Spleen (tissue), 11 donors: ENCODE data around the gene R3HCC1L. TPM values are rescaled to one million over a fixed set of nuclear protein-coding genes. Genes with fewer than 3 reads are reported as not detected.

Source experiments
- DNase-seq: peaks from one replicate; pipeline ENCODE4 v3.0.0-alpha.2; 2020
- H3K27ac ChIP-seq, 8 donors: fragments of 200-600 bp; sonication (generic) in 7 of 8; 1 replicate in 4 of 8; 2 replicates in 4 of 8; pipeline versions ENCODE4 v1.5.0 to v1.8.0; 2016 to 2021; ENCODE audit warnings: inconsistent platforms in 4 of 8, mild to moderate bottlenecking in 4 of 8, moderate library complexity in 1 of 8
- H3K27me3 ChIP-seq, 7 donors: fragments of 200-600 bp; sonication (generic) in 6 of 7; replicated peaks in 1 of 7; 1 replicate in 4 of 7; 2 replicates in 3 of 7; pipeline versions ENCODE4 v1.5.0 to v1.8.0; 2016 to 2021; ENCODE audit warnings: inconsistent platforms in 3 of 7, mild to moderate bottlenecking in 1 of 7
- H3K36me3 ChIP-seq, 6 donors: fragments of 200-600 bp; sonication (generic) in 5 of 6; 1 replicate in 4 of 6; 2 replicates in 2 of 6; pipeline versions ENCODE4 v1.5.0 to v1.8.0; 2016 to 2021; ENCODE audit warnings: inconsistent platforms in 2 of 6
- H3K4me1 ChIP-seq, 6 donors: fragments of 200-600 bp; sonication (generic) in 5 of 6; 1 replicate in 3 of 6; 2 replicates in 3 of 6; pipeline versions ENCODE4 v1.5.0 to v1.8.0; 2016 to 2021; ENCODE audit warnings: inconsistent platforms in 3 of 6
- H3K4me3 ChIP-seq, 8 donors: fragments of 200-600 bp; sonication (generic) in 7 of 8; 1 replicate in 4 of 8; 2 replicates in 4 of 8; pipeline versions ENCODE4 v1.5.0 to v1.8.0; 2016 to 2021; ENCODE audit warnings: inconsistent platforms in 4 of 8, mild to moderate bottlenecking in 4 of 8, moderate library complexity in 2 of 8
- H3K9me3 ChIP-seq, 8 donors: fragments of 200-600 bp; sonication (generic) in 7 of 8; 1 replicate in 4 of 8; 2 replicates in 4 of 8; pipeline versions ENCODE4 v1.5.0 to v1.8.0; 2016 to 2021; ENCODE audit warnings: inconsistent platforms in 4 of 8
- POLR2A ChIP-seq, 3 donors: fragments of 450-650 bp; IDR thresholded peaks; one replicate each; pipeline ENCODE4 v1.5.1; 2017; ENCODE audit warnings: antibody characterized with exemption in 3 of 3, mild to moderate bottlenecking in 1 of 3
- POLR2AphosphoS5 ChIP-seq, 3 donors: sonication (generic); formaldehyde crosslinking; IDR thresholded peaks; one replicate each; pipeline ENCODE4 v1.5.1; 2017; ENCODE audit warnings: antibody characterized with exemption in 3 of 3
- WGBS, 5 donors: extraction: QIAGEN DNeasy Blood & Tissue Kit in 3 of 5; methylation state at CpG; one replicate each; pipeline versions ENCODE4 v1.1.5 to v1.1.7; 2013 to 2018; 5-methylcytosine and 5-hydroxymethylcytosine counted together
- intact Hi-C: fragments of 100-400 bp; cut with DNase I; formaldehyde crosslinking; loops from one replicate; pipeline ENCODE4 v1.15.0; 2023; ENCODE audit warnings: low total_unique reads
- polyA plus RNA-seq, 3 donors: library from polyadenylated mRNA; stranded (reverse); fragments of 200-250 nt; gene quantifications; one replicate each; pipeline ENCODE4 v1.2.1, GENCODE V29; 2013
- total RNA-seq, 7 donors: library from RNA; depleted of rRNA in 3 of 7; stranded (reverse); fragments of >200 nt in 3 of 7; fragmentation: NEBNext Ultra II Directional in 4 of 7; extraction: Animal tissue kit (Norgen Biotek cat#: 25700) in 4 of 7; gene quantifications; one replicate each; pipeline versions ENCODE4 v1.1.0 to v1.2.1, GENCODE V29; 2016 to 2021
- TF ChIP-seq, protein P1 (sequence below), 11 experiments: fragments of 200-600 bp in 7 of 11; fragments of 450-650 bp in 4 of 11; sonication (generic) in 4 of 11; IDR thresholded peaks in 8 of 11; conservative IDR thresholded peaks in 3 of 11; 1 replicate in 7 of 11; 2 replicates in 4 of 11; pipeline versions ENCODE4 v1.4.0 to v1.8.0; 2016 to 2021; ENCODE audit warnings: antibody characterized with exemption in 11 of 11, inconsistent platforms in 4 of 11, mild to moderate bottlenecking in 1 of 11
- donor health status: healthy with polysubstance abuse.
- donor health status: DM: no; HTN: no; CAD: no; lungs with moderate emphysema.
- donor health status: DM: no; HTN: no; CAD: no.
- donor health status: Bipolar disorder and iron deficiency.
- donor health status: healthy.
- donor health status: DM: no; HTN: no; CAD: no.
- donor health status: DM: yes; HTN: yes; CAD: no.

R3HCC1L gene
- total and polyA plus RNA-seq, 10 donors: 9.0 to 21.2 (median 18.5) TPM

DNA sequence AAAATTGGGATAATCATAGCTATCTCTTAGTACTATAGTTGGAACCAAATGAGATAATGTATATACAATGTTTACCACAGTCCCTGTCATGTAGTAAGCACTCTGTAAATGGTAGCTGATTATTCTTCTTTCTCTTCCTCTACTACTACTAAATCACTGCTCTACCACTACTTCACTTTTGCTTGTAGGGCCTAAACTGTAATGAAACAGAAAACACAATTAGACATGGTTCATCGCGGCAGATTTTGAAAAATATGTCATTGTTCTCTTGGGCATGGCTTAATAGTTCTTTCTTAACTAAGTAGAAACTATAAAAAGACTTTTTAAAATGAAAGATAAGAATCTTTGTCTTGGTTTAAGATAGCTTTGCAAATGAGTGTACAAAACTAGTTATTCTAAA is 34.9 kb downstream of the R3HCC1L start:
- peaks cover 3 to 43% (median 27%) of the 10 kb centered on the region in 6 donors for H3K4me1 ChIP-seq
- no peak overlapping the region for H3K4me3 ChIP-seq
- WGBS, 5 donors: 83 to 89% (median 85%) methylated on average over 2 of the region's 2 CpGs

DNA sequence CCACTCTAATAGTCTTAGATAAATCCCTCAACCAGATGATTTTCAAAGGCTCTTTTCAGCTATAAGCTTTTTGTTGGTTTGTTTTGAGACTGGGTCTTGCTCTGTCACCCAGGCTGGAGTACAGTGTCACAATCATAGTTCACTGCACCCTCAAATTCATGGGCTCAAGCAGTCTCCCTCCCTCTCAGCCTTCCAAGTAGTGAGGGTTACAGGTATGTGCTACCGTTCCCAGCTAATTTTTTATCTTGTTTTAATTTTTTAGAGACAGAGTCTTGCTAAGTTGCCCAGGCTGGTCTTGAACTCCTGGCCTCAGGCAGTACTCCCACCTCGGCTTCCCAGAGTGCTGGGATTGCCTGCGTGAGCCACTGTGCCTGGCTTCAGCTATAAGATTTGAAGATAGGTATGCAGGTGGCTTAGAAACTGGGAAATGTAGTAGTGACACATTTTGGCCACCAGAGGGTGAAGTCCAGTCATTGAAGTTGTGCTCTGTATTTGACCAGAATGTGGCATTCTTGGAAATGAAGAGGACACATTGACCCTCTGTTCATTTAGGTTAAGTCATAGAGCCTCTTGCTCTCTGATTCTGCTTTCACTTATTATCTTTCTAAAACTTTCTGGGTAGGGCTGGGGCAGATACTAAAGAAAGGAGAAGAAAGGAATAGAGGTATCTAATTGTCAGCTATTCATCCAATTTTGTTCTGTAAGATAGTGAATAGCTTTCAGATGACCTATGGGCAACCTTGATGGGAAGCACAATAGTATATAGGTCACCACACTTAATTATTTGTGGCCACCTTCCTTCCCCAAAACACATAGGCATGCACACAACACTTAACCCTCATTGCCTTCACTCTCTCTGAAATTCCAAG is 36.0 kb downstream of the R3HCC1L start:
- Histone ChIP-seq H3K27me3 (no peaks in the 10 kb centered on the region), H3K9me3 (no peaks in the 10 kb centered on the region), H3K4me1 (peaks cover 3 to 54% (median 30%) of the 10 kb centered on the region in 6 donors), H3K36me3 (peaks cover 0 to 79% (median 8%) of the 10 kb centered on the region in 6 donors), H3K27ac (no peak overlapping the region), H3K4me3 (no peak overlapping the region)
- intact Hi-C loops: no loop called here
- 48 to 68% (median 61%) methylated on average over 3 of the region's 3 CpGs for WGBS, 5 donors
- TF ChIP-seq POLR2A (IDR thresholded peaks at IDR 0.05): no peak
- TF ChIP-seq, protein P1, sequence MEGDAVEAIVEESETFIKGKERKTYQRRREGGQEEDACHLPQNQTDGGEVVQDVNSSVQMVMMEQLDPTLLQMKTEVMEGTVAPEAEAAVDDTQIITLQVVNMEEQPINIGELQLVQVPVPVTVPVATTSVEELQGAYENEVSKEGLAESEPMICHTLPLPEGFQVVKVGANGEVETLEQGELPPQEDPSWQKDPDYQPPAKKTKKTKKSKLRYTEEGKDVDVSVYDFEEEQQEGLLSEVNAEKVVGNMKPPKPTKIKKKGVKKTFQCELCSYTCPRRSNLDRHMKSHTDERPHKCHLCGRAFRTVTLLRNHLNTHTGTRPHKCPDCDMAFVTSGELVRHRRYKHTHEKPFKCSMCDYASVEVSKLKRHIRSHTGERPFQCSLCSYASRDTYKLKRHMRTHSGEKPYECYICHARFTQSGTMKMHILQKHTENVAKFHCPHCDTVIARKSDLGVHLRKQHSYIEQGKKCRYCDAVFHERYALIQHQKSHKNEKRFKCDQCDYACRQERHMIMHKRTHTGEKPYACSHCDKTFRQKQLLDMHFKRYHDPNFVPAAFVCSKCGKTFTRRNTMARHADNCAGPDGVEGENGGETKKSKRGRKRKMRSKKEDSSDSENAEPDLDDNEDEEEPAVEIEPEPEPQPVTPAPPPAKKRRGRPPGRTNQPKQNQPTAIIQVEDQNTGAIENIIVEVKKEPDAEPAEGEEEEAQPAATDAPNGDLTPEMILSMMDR (IDR thresholded peaks at IDR 0.05 in 8 of 11, conservative IDR thresholded peaks at IDR 0.05 in 3 of 11): peak; percentile 21 to 81 (median 64)
- DNase-seq: no peak

More for the DNA sequence above, 34.9 kb downstream of the R3HCC1L start:
- Histone ChIP-seq H3K27me3 (no peaks in the 10 kb centered on the region), H3K9me3 (no peaks in the 10 kb centered on the region), H3K27ac (no peak overlapping the region), H3K36me3 (peaks cover 0 to 86% (median 16%) of the 10 kb centered on the region in 6 donors)
- TF ChIP-seq, protein P1 (IDR thresholded peaks at IDR 0.05 in 8 of 11, conservative IDR thresholded peaks at IDR 0.05 in 3 of 11): no peak
- no peak for TF ChIP-seq POLR2A (IDR thresholded peaks at IDR 0.05)
- TF ChIP-seq POLR2AphosphoS5 (IDR thresholded peaks at IDR 0.05): no peak
- DNase-seq: no peak
- intact Hi-C loops: loop anchor here (10.0 kb wide), 1 partner anchor 145 kb away; no protein-coding TSS in a partner anchor

DNA sequence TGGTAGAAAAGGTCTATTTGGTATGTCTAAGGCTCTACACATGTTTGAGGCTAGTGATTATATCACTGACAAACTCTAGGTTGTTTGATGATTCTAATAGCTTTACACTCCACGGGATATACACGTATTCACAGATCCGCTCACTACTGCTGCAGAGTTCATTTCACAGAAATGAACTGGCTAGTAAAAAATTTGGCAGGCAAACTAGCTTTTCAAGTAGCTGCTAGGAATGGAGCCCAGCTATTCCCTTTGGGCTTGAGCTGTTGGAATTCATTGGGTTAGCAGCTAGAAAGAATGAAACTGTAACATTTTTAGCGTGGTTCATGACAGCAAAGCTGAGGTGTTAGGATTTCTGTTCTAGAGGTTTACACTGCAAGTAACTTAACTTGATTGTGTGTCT is 37.6 kb downstream of the R3HCC1L start:
- H3K4me1 ChIP-seq: peaks cover 3 to 57% (median 30%) of the 10 kb centered on the region in 6 donors
- TF ChIP-seq POLR2A (IDR thresholded peaks at IDR 0.05) (no peak), POLR2AphosphoS5 (IDR thresholded peaks at IDR 0.05) (no peak)
- TF ChIP-seq, protein P1 (IDR thresholded peaks at IDR 0.05 in 8 of 11, conservative IDR thresholded peaks at IDR 0.05 in 3 of 11): no peak
- H3K9me3 ChIP-seq: no peaks in the 10 kb centered on the region
- H3K36me3 ChIP-seq: peaks cover 0 to 63% (median 1%) of the 10 kb centered on the region in 6 donors
- WGBS, 5 donors: 90 to 96% (median 95%) methylated on average over 4 of the region's 4 CpGs
- H3K4me3 ChIP-seq: no peak overlapping the region
- intact Hi-C loops: no loop called here
- H3K27me3 ChIP-seq: no peaks in the 10 kb centered on the region
- DNase-seq: no peak
- H3K27ac ChIP-seq: no peak overlapping the region

DNA sequence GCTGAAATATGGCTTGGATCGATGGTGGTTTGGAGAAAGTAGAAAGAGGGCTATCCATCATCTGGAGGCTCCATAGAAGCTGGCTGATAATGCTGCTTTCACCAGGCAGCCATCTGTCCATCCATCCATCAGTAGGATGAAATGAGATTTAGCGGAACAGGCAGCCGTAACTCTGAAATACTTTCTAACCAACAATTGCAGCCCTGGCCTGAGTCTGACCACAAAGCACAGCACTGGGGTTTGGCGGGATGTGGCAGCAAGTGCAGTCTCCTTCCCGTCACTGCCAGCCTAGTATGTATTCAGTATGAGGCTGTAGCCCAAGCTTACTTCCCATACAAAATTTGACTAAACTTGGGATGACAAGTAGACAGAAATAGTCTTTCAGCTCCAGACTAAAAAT is 38.0 kb downstream of the R3HCC1L start:
- intact Hi-C loops: no loop called here
- H3K27ac ChIP-seq: no peak overlapping the region
- peaks cover 3 to 53% (median 27%) of the 10 kb centered on the region in 6 donors for H3K4me1 ChIP-seq
- H3K9me3 ChIP-seq: no peaks in the 10 kb centered on the region
- H3K4me3 ChIP-seq: no peak overlapping the region
- WGBS, 5 donors: 83 to 96% (median 89%) methylated on average over 5 of the region's 5 CpGs
- TF ChIP-seq POLR2AphosphoS5 (IDR thresholded peaks at IDR 0.05): no peak
- TF ChIP-seq, protein P1 (IDR thresholded peaks at IDR 0.05 in 8 of 11, conservative IDR thresholded peaks at IDR 0.05 in 3 of 11): no peak
- TF ChIP-seq POLR2A (IDR thresholded peaks at IDR 0.05): no peak
- H3K27me3 ChIP-seq: no peaks in the 10 kb centered on the region
- DNase-seq: no peak
- peaks cover 0 to 59% (median 0%) of the 10 kb centered on the region in 6 donors for H3K36me3 ChIP-seq
